ENCODE results near the gene RPAP2. TPM values are rescaled to one million over a fixed set of nuclear protein-coding genes. Genes with fewer than 3 reads are reported as not detected.
A peak's percentile ranks its signal among the peaks of the same experiment; 100 is the strongest.

RPAP2 gene
- total RNA-seq, 1 donor from 2014 or later, result 33.3 TPM

DNA sequence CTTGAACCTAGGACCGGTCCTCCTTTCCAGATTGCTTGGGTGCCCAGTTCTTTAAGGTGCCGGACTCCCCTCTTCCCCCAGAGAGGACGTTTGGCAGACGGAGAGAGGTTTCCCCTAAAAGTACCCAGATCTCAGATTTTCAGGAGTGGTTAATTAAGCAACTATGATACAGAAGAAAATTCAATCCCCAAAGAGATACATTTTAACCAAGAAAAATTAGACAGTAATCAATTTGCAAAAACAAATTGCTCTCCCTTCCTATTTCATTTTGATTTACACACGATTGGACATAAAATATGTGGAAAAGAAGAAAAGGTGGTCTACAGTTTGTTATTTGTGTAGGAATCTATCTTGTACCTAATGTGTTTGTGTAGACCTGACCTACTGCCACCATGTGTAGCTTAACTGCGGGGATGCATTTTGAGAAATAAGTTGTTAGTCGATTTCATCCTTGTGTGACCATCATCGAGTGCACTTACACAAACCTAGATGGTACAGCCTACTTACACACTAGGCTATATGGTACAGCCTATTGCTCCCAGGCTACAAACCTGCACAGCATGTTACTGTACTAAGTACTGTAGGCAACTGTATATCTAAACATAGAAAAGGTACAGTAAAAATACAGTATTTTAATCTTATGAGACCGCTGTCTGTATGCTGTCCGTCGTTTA, 755 bp downstream of the RPAP2 start:
- H3K27ac Mint-ChIP-seq (ENCODE audit: unreplicated experiment), result peak overlapping the region; percentile 100
- peaks cover 18% of the 10 kb centered on the region for H3K36me3 Mint-ChIP-seq (ENCODE audit: low read depth)
- DNase-seq (ENCODE audit: low read depth, low spot score), result no peak
- H3K4me3 Mint-ChIP-seq, result peak overlapping the region; percentile 98
- no peaks in the 10 kb centered on the region for H3K27me3 Mint-ChIP-seq (ENCODE audit: low read depth)
- TF ChIP-seq, protein P1, sequence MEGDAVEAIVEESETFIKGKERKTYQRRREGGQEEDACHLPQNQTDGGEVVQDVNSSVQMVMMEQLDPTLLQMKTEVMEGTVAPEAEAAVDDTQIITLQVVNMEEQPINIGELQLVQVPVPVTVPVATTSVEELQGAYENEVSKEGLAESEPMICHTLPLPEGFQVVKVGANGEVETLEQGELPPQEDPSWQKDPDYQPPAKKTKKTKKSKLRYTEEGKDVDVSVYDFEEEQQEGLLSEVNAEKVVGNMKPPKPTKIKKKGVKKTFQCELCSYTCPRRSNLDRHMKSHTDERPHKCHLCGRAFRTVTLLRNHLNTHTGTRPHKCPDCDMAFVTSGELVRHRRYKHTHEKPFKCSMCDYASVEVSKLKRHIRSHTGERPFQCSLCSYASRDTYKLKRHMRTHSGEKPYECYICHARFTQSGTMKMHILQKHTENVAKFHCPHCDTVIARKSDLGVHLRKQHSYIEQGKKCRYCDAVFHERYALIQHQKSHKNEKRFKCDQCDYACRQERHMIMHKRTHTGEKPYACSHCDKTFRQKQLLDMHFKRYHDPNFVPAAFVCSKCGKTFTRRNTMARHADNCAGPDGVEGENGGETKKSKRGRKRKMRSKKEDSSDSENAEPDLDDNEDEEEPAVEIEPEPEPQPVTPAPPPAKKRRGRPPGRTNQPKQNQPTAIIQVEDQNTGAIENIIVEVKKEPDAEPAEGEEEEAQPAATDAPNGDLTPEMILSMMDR (conservative IDR thresholded peaks at IDR 0.05), result no peak
- H3K9me3 Mint-ChIP-seq, result no peaks in the 10 kb centered on the region
- H3K4me1 Mint-ChIP-seq, result peaks cover 42% of the 10 kb centered on the region

DNA sequence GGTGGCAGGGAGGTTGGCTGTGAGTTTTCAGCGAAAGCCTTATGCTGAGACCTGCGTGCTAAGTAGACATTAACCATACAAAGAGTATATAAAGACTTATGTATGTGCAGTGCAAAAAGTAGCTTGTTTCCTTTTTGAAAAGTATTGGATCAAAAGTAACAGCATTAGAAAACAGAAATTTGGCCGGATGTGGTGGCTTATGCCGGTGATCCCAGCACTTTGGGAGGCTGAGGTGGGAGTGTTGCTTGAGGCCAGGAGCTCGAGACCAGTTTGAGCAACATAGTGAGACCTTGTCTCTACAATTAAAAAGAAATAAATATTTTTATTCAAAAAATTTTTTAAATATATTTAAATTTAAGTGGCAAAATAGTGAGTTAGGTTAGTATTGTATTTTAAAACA, 2.2 kb downstream of the RPAP2 start:
- Mint-ChIP-seq H3K9me3 (no peaks in the 10 kb centered on the region), H3K27me3 (ENCODE audit: low read depth) (no peaks in the 10 kb centered on the region), H3K4me1 (peaks cover 36% of the 10 kb centered on the region), H3K4me3 (peak overlapping the region; percentile 59), H3K36me3 (ENCODE audit: low read depth) (peaks cover 13% of the 10 kb centered on the region), H3K27ac (ENCODE audit: unreplicated experiment) (no peak overlapping the region)
- TF ChIP-seq, protein P1 (conservative IDR thresholded peaks at IDR 0.05), result no peak
- DNase-seq (ENCODE audit: low read depth, low spot score), result no peak

DNA sequence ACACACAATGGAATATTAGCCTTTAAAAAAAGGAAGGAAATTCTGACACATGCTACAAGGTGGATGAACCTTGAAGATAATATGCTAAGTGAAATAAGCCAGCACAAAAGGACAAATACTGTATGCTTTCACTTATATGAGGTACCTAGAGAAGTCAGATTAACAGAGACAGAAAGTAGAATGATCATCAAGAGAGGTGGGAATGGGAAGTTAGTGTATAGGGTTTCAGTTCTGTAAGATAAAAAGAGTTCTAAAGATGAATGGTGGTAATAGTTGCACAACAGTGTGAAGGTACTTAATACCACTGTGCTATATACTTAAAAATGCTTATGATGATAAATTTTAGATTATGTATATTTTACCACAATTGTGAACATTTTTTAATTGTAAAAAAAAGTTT, 7.2 kb downstream of the RPAP2 start:
- no peak for DNase-seq (ENCODE audit: low read depth, low spot score)
- Mint-ChIP-seq H3K36me3 (ENCODE audit: low read depth) (peaks cover 10% of the 10 kb centered on the region), H3K4me1 (peaks cover 1% of the 10 kb centered on the region), H3K4me3 (no peak overlapping the region), H3K9me3 (no peaks in the 10 kb centered on the region), H3K27ac (ENCODE audit: unreplicated experiment) (no peak overlapping the region), H3K27me3 (ENCODE audit: low read depth) (no peaks in the 10 kb centered on the region)
- TF ChIP-seq, protein P1 (conservative IDR thresholded peaks at IDR 0.05), result no peak

DNA sequence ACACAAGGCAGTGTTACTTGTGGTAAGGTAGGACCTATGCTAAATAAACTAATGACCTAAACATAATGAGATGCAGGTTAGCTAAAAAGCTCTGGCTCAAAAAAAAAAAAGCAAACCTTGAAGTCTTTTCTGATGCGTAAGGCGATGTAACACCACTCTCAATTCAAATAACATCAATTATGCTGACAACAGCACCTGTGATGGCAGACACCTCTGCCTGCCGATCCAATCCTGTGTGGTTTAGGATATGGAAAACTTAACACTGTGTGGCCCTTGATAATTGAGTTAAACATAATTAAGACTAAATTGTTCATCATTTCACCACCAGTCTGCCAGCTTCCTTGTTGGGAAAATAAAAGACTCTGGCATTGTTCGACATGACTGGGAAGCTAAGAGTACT, 9.1 kb downstream of the RPAP2 start:
- no peaks in the 10 kb centered on the region for H3K27me3 Mint-ChIP-seq (ENCODE audit: low read depth)
- H3K36me3 Mint-ChIP-seq (ENCODE audit: low read depth), result peaks cover 12% of the 10 kb centered on the region
- H3K9me3 Mint-ChIP-seq, result no peaks in the 10 kb centered on the region
- DNase-seq (ENCODE audit: low read depth, low spot score), result no peak
- H3K27ac Mint-ChIP-seq (ENCODE audit: unreplicated experiment), result no peak overlapping the region
- no peak overlapping the region for H3K4me3 Mint-ChIP-seq
- H3K4me1 Mint-ChIP-seq, result no peaks in the 10 kb centered on the region
- TF ChIP-seq, protein P1 (conservative IDR thresholded peaks at IDR 0.05), result no peak

DNA sequence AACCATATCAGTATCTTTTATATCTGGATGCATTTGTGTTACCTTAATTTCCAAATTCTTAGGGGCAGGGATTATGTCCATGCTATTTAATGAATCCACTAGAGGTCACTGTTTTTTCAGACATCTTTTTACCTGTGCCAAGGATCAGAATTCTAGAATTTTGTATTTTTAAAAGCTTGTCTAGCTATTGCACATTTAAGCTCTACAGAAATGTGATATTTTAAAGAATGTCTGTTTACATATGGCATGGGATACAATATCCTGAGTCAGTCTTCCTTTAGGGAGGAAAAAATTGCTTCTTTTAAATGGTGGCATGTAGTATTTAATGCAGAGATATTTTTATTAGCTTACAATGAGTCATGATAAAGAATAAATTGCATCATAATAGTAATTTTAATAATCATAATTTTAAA, 11.3 kb downstream of the RPAP2 start:
- no peak for DNase-seq (ENCODE audit: low read depth, low spot score)
- Mint-ChIP-seq H3K27me3 (ENCODE audit: low read depth) (no peaks in the 10 kb centered on the region), H3K4me1 (no peaks in the 10 kb centered on the region), H3K36me3 (ENCODE audit: low read depth) (peaks cover 14% of the 10 kb centered on the region), H3K4me3 (no peak overlapping the region), H3K27ac (ENCODE audit: unreplicated experiment) (no peak overlapping the region), H3K9me3 (no peaks in the 10 kb centered on the region)
- TF ChIP-seq, protein P1 (conservative IDR thresholded peaks at IDR 0.05), result peak; percentile 71
